Endothelial cell of umbilical vein (primary cell): ENCODE results near the gene CAMK2D. TPM values are rescaled to one million over a fixed set of nuclear protein-coding genes. Genes with fewer than 3 reads are reported as not detected.

ENCODE experiments used
- BruUV-seq: library from RNA; stranded (reverse); fragments of 400-500 nt; replicated peaks from 2 replicates; lab custom pipeline; 2021; lab: Mats Ljungman, UMichigan
- CTCF ChIA-PET: fragments of 300-600, 350-600 bp; sonication (Branson Sonifier 250); formaldehyde crosslinking; loops from one replicate; lab custom pipeline; 2021; ENCODE audit warnings: antibody characterized with exemption, inconsistent platforms; lab: Charles Lee
- POLR2A ChIA-PET: fragments of 300-600, 350-600 bp; sonication (Branson Sonifier 250); formaldehyde crosslinking; loops from one replicate; lab custom pipeline; 2021; ENCODE audit warnings: antibody characterized with exemption, inconsistent platforms; lab: Charles Lee
- DNase-seq: peaks from one replicate; pipeline ENCODE4 v3.0.0-alpha.2; 2011; ENCODE audit warnings: low read depth, low spot score
- FAIRE-seq: peaks from 2 replicates; lab custom pipeline; 2011; peaks lifted over from hg19 to GRCh38; lab: Jason Lieb, UNC
- H2AFZ ChIP-seq: 2 replicates; pipeline ENCODE4 v1.6.0; 2012; ENCODE audit warnings: low read depth, low read length, control low read depth, inconsistent platforms
- H3K27ac ChIP-seq: 2 replicates; pipeline ENCODE4 v1.5.1; 2011; ENCODE audit warnings: low read depth, mild to moderate bottlenecking, control low read depth, low read length, moderate library complexity; ENCODE audit not compliant: insufficient read depth
- H3K27me3 ChIP-seq, 2 experiments: 2 replicates each; pipeline versions ENCODE4 v1.6.0 to v1.6.1; 2011; ENCODE audit warnings: low read length in 2 of 2, mixed read lengths in 1 of 2; ENCODE audit not compliant: control insufficient read depth in 2 of 2, insufficient read depth in 2 of 2
- H3K36me3 ChIP-seq, 2 experiments: 2 replicates in 1 of 2; 3 replicates in 1 of 2; pipeline ENCODE4 v1.5.1; 2011; ENCODE audit warnings: low read length in 2 of 2, mild to moderate bottlenecking in 1 of 2, moderate library complexity in 1 of 2; ENCODE audit not compliant: control insufficient read depth in 2 of 2, insufficient read depth in 2 of 2; ENCODE audit errors: extremely low read depth in 1 of 2
- H3K4me1 ChIP-seq: 3 replicates; pipeline ENCODE4 v1.5.1; 2011; ENCODE audit warnings: mild to moderate bottlenecking, low read length; ENCODE audit not compliant: control insufficient read depth, insufficient read depth; ENCODE audit errors: extremely low read depth
- H3K4me2 ChIP-seq: 2 replicates; pipeline ENCODE4 v1.6.1; 2011; ENCODE audit warnings: low read length, control low read depth, mixed read lengths; ENCODE audit not compliant: insufficient read depth
- H3K4me3 ChIP-seq, 3 experiments: fragments of 200-600 bp in 1 of 3; sonication (generic), shearing (Covaris generic) in 1 of 3; replicated peaks in 1 of 3; 2 replicates each; pipeline ENCODE4 v1.5.1; 2011 to 2016; ENCODE audit warnings: control low read depth in 3 of 3, low read length in 3 of 3, mild to moderate bottlenecking in 2 of 3, inconsistent platforms in 1 of 3, low read depth in 1 of 3, moderate library complexity in 1 of 3; ENCODE audit not compliant: insufficient read depth in 1 of 3
- H3K79me2 ChIP-seq: 2 replicates; pipeline ENCODE4 v1.6.0; 2012; ENCODE audit warnings: low read length, inconsistent platforms; ENCODE audit not compliant: control insufficient read depth, insufficient read depth
- H3K9ac ChIP-seq: replicated peaks from 2 replicates; pipeline ENCODE3; 2011; ENCODE audit warnings: low read length, control low read depth; ENCODE audit not compliant: insufficient read depth; ENCODE audit errors: extremely low read depth
- H3K9me1 ChIP-seq: replicated peaks from 3 replicates; pipeline ENCODE4 v1.6.0; 2011; ENCODE audit warnings: mild to moderate bottlenecking, low read length; ENCODE audit not compliant: control insufficient read depth, insufficient read depth; ENCODE audit errors: extremely low read depth
- H3K9me3 ChIP-seq: replicated peaks from 2 replicates; pipeline ENCODE4 v1.5.1; 2012; ENCODE audit warnings: low read length, inconsistent platforms; ENCODE audit not compliant: control insufficient read depth, insufficient read depth
- H4K20me1 ChIP-seq: replicated peaks from 2 replicates; pipeline ENCODE3; 2011; ENCODE audit warnings: mild to moderate bottlenecking, low read length; ENCODE audit not compliant: control insufficient read depth, insufficient read depth; ENCODE audit errors: extremely low read depth
- EZH2 ChIP-seq: IDR thresholded peaks from 2 replicates; pipeline ENCODE4 v1.6.1; 2012; ENCODE audit warnings: borderline replicate concordance, low read depth, mild to moderate bottlenecking, moderate library complexity, low read length, inconsistent platforms; ENCODE audit not compliant: severe bottlenecking
- FOS ChIP-seq: IDR thresholded peaks from 2 replicates; pipeline ENCODE4 v1.6.1; 2011; ENCODE audit warnings: mild to moderate bottlenecking, low read length, moderate library complexity, borderline replicate concordance; ENCODE audit not compliant: insufficient read depth
- GATA2 ChIP-seq: IDR thresholded peaks from 2 replicates; pipeline ENCODE4 v1.7.0; 2011; ENCODE audit warnings: low read depth, mild to moderate bottlenecking, moderate library complexity, mixed read lengths, low read length; ENCODE audit not compliant: insufficient read length, insufficient read depth
- JUN ChIP-seq: IDR thresholded peaks from 2 replicates; pipeline ENCODE4 v1.6.1; 2011; ENCODE audit warnings: borderline replicate concordance, low read depth; ENCODE audit not compliant: insufficient read length, insufficient read depth
- MYC ChIP-seq: IDR thresholded peaks from one replicate; pipeline ENCODE4 v1.6.1; 2011; ENCODE audit warnings: mild to moderate bottlenecking, low read depth, low read length
- POLR2A ChIP-seq: IDR thresholded peaks from 2 replicates; pipeline ENCODE4 v1.6.1; 2012; ENCODE audit warnings: low read depth, mild to moderate bottlenecking, control low read depth, low read length
- POLR2AphosphoS5 ChIP-seq: IDR thresholded peaks from 2 replicates; pipeline ENCODE4 v1.6.1; 2012; ENCODE audit warnings: low read depth, mild to moderate bottlenecking, control low read depth, low read length, moderate library complexity; ENCODE audit not compliant: insufficient read depth
- dilution Hi-C: fragments of 300-500 bp; cut with MboI; formaldehyde crosslinking; loops from one replicate; pipeline ENCODE4 v1.15.0; 2019; ENCODE audit warnings: low sequenced_read_pairs; ENCODE audit not compliant: extremely low pct_ligation_motif_present
- intact Hi-C: fragments of 100-400 bp; cut with micrococcal nuclease; formaldehyde crosslinking; loops from one replicate; pipeline ENCODE4 v1.10.0; 2022
- polyA plus RNA-seq, 4 experiments: library from polyadenylated mRNA; depleted of rRNA in 3 of 4; stranded (reverse) in 3 of 4; unstranded in 1 of 4; fragments of >200 nt; gene quantifications; 2 replicates each; pipeline versions ENCODE4 v1.2.1 to v1.2.3, GENCODE V29; 2011 to 2012; ENCODE audit warnings: missing spikeins in 1 of 4
- total RNA-seq: library from RNA; stranded (reverse); gene quantifications from 2 replicates; pipeline ENCODE4 v1.2.3, GENCODE V29; 2021
- TF ChIP-seq, protein P1 (sequence below), 2 donors: IDR thresholded peaks; 1 replicate in 1 of 2; 2 replicates in 1 of 2; pipeline ENCODE4 v1.5.1; 2011; ENCODE audit warnings: low read length in 2 of 2, mild to moderate bottlenecking in 2 of 2, moderate library complexity in 2 of 2, control low read depth in 1 of 2, inconsistent platforms in 1 of 2, low read depth in 1 of 2; ENCODE audit not compliant: insufficient read depth in 1 of 2; ENCODE audit errors: extremely low read depth in 1 of 2
- TF ChIP-seq, protein P2 (sequence below): IDR thresholded peaks from 2 replicates; pipeline ENCODE4 v1.6.1; 2011; ENCODE audit not compliant: insufficient read depth, insufficient read length

Gene CAMK2D
- total and polyA plus RNA-seq, 2 donors (not counting 3 experiments of a cell fraction or from before 2014, with no cell fraction given) = 10.4 to 30.7 TPM

DNA sequence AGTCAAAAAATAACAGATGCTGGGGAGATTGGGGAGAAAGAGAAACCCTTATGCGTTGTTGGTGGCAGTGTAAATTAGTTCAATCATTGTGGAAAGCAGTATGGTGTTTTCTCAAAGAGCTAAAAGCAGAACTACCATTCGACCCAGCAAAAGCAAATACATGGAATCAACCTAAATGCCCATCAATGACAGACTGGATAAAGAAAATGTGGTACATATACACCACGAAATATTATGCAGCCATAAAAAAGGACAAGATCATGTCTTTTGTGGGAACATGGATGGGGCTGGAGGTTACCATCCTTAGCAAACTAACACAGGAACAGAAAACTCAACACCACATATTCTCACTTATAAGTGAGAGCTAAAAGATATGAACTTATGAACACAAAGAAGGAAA is 188.9 kb downstream of the CAMK2D start:
- H3K4me2 ChIP-seq = no peak overlapping the region
- BruUV-seq = no TSS peak
- FAIRE-seq (no peak), DNase-seq (no peak)
- H3K4me3 ChIP-seq = no peak overlapping the region
- no peaks in the 10 kb centered on the region for H3K9me1 ChIP-seq
- POLR2A ChIA-PET = no interaction called here
- H3K4me1 ChIP-seq = no peaks in the 10 kb centered on the region
- H3K36me3 ChIP-seq = no peaks in the 10 kb centered on the region
- TF ChIP-seq MYC (no peak), GATA2 (no peak), POLR2A (no peak), JUN (no peak), POLR2AphosphoS5 (no peak), EZH2 (no peak), FOS (no peak)
- TF ChIP-seq, protein P1, sequence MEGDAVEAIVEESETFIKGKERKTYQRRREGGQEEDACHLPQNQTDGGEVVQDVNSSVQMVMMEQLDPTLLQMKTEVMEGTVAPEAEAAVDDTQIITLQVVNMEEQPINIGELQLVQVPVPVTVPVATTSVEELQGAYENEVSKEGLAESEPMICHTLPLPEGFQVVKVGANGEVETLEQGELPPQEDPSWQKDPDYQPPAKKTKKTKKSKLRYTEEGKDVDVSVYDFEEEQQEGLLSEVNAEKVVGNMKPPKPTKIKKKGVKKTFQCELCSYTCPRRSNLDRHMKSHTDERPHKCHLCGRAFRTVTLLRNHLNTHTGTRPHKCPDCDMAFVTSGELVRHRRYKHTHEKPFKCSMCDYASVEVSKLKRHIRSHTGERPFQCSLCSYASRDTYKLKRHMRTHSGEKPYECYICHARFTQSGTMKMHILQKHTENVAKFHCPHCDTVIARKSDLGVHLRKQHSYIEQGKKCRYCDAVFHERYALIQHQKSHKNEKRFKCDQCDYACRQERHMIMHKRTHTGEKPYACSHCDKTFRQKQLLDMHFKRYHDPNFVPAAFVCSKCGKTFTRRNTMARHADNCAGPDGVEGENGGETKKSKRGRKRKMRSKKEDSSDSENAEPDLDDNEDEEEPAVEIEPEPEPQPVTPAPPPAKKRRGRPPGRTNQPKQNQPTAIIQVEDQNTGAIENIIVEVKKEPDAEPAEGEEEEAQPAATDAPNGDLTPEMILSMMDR (IDR thresholded peaks at IDR 0.05; ENCODE audit: extremely low read depth in 1 of 2, insufficient read depth in 1 of 2, low read depth in 1 of 2, low read length in 2 of 2) = no peak
- TF ChIP-seq, protein P2, sequence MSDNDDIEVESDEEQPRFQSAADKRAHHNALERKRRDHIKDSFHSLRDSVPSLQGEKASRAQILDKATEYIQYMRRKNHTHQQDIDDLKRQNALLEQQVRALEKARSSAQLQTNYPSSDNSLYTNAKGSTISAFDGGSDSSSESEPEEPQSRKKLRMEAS = no peak
- CTCF ChIA-PET = no interaction called here
- dilution Hi-C loops (no loop called here), intact Hi-C loops (no loop called here)
- H3K9me3 ChIP-seq = no peaks in the 10 kb centered on the region
- no peaks in the 10 kb centered on the region for H3K27me3 ChIP-seq
- H3K9ac ChIP-seq = no peak overlapping the region
- H2AFZ ChIP-seq = no peak overlapping the region
- no peak overlapping the region for H3K27ac ChIP-seq
- H4K20me1 ChIP-seq = no peaks in the 10 kb centered on the region
- no peaks in the 10 kb centered on the region for H3K79me2 ChIP-seq
